ENCODE measurements around the gene PAQR9.

DNA sequence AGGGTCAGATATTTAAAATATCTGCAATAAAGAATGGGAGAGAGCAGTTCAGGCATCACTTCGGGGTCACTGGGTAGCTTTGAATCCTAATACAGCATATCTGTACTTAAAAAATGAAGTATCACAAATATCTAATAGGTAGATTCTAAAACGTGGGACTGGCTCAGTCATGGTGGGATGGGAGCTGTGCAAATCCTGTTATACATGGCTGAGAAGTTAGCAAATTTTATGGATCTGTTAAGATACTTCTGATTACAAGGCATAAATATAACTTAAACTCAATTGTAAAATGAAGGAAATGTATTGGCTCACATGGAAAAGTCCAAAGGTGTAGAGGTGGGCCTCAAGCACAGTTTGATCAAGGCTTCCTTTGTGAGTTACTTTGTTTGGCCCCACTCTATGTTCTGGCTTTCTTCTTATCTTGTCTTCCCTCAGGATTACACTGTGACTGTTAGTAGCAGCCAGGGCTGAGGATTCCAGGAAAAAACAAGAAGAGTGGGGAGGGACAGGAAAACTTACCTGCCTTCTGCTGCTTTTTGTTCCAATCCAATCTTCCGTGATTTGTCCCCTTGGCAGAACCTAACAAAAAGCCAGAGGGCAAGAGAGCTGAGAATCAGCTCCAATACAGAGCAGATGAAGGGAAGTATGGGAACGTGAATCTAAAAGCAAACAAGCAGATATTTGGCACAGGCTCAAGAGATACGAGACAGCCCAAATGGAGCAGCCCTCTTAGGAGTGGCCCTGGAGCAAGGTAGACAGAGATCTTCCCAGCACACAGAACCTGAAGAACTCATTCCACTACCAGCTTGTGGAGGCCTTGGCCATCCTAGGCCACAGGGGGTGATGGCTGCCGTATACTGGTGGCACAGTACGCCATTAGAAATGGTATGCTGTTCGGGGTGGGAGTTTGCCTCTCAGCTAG, 10.9 kb downstream of the PAQR9 start:
- TF ChIP-seq POLR2A (IDR thresholded peaks at IDR 0.05; ENCODE audit: low read depth, low read length) (no peak), POLR2AphosphoS5 (IDR thresholded peaks at IDR 0.05; ENCODE audit: low read depth, low read length) (no peak), PAX5 (IDR thresholded peaks at IDR 0.05; ENCODE audit: insufficient read depth, low read length, severe bottlenecking) (no peak), SPI1 (IDR thresholded peaks at IDR 0.05; ENCODE audit: low read depth, low read length) (no peak), POU2F2 (IDR thresholded peaks at IDR 0.05; ENCODE audit: low read depth, low read length) (no peak), TAF1 (IDR thresholded peaks at IDR 0.05; ENCODE audit: low read depth, low read length) (no peak)

All from GM12891 (cell line).